ENCODE data around the gene DMTF1. TPM values are rescaled to one million over a fixed set of nuclear protein-coding genes. Genes with fewer than 3 reads are reported as not detected.
"Not testable (repeated sequence)": the region's sequence is repeated elsewhere in the genome, so short reads cannot be mapped to it uniquely, and the experiment has no call there.

The DMTF1 gene
- total RNA-seq, 1 donor from 2014 or later = 55.6 TPM

- peaks cover 16% of the 10 kb centered on the region for H3K9me3 Mint-ChIP-seq (ENCODE audit: low read depth)
- H3K4me3 Mint-ChIP-seq (ENCODE audit: unreplicated experiment) = no peak overlapping the region
- peaks cover 29% of the 10 kb centered on the region for H3K36me3 Mint-ChIP-seq (ENCODE audit: low read depth)
- H3K4me1 Mint-ChIP-seq (ENCODE audit: low read depth) = no peaks in the 10 kb centered on the region
- H3K27me3 Mint-ChIP-seq (ENCODE audit: low read depth) = no peaks in the 10 kb centered on the region
- TF ChIP-seq CTCF (IDR thresholded peaks at IDR 0.05) = no peak
- no peak overlapping the region for H3K27ac Mint-ChIP-seq (ENCODE audit: unreplicated experiment)
- no peak for DNase-seq (ENCODE audit: low spot score)
Observed at GRCh38 chr7:87202705-87203104, 50.5 kb downstream of the DMTF1 start.

DNA sequence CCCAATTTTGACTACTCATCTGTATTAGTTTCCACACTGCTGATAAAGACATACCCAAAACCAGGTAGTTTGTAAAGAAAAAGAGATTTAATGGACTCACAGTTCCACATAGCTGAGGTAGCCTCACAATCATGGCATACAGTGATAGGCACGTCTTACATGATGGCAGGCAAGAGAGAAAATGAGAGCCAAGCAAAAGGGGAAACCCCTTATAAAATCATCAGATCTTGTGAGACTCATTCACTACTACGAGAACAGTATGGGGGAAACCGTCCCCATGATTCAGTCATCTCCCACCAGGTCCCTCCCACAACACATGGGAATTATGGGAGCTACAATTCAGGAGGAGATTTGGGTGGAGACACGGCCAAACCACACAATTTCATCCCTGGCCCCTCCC is 51.7 kb downstream of the DMTF1 start:
- not testable (repeated sequence) for H3K27me3 Mint-ChIP-seq (ENCODE audit: low read depth); H3K4me1 Mint-ChIP-seq (ENCODE audit: low read depth); H3K4me3 Mint-ChIP-seq (ENCODE audit: unreplicated experiment); DNase-seq (ENCODE audit: low spot score); H3K27ac Mint-ChIP-seq (ENCODE audit: unreplicated experiment)
- Mint-ChIP-seq H3K36me3 (ENCODE audit: low read depth) (peaks cover 22% of the 10 kb centered on the region), H3K9me3 (ENCODE audit: low read depth) (peaks cover 16% of the 10 kb centered on the region)

DNA sequence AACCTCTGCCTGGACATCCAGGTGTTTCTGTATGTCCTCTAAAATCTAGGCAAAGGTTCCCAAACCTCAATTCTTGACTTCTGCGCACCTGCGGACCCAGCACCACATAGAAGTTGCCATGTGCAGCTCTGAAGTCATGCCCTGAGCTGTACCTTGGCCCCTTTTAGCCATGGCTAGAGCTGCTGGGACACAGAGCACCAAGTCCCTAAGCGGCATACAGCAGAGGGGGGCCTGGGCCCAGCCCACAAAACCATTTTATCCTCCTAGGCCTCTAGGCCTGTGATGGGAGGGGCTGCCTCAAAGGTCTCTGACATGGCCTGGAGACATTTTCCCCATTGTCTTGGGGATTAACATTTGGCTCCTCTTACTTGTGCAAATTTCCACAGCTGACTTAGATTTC is 52.7 kb downstream of the DMTF1 start:
- H3K27me3 Mint-ChIP-seq (ENCODE audit: low read depth) = no peaks in the 10 kb centered on the region
- no peak for TF ChIP-seq CTCF (IDR thresholded peaks at IDR 0.05)
- H3K27ac Mint-ChIP-seq (ENCODE audit: unreplicated experiment) = no peak overlapping the region
- DNase-seq (ENCODE audit: low spot score) = no peak
- H3K4me1 Mint-ChIP-seq (ENCODE audit: low read depth) = no peaks in the 10 kb centered on the region
- peaks cover 16% of the 10 kb centered on the region for H3K9me3 Mint-ChIP-seq (ENCODE audit: low read depth)
- no peak overlapping the region for H3K4me3 Mint-ChIP-seq (ENCODE audit: unreplicated experiment)
- H3K36me3 Mint-ChIP-seq (ENCODE audit: low read depth) = peaks cover 14% of the 10 kb centered on the region

DNA sequence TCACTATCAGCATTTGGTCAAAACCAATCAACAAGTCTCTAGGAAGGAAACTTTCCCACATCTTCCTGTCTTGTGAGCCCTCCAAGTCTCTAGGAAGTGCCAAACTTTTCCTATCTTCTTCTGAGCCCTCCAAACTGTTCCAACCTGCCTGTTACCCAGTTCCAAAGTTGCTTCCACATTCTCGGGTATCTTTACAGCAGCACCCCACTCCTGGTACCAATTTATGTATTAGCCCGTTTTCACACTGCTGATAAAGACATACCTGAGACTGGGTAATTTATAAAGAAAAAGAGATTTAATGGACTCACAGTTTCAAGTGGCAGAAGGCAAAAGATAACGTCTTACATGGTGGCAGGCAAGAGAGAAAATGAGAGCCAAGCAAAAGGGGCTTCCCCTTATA is 53.4 kb downstream of the DMTF1 start:
- DNase-seq (ENCODE audit: low spot score); H3K27me3 Mint-ChIP-seq (ENCODE audit: low read depth); H3K4me1 Mint-ChIP-seq (ENCODE audit: low read depth); H3K4me3 Mint-ChIP-seq (ENCODE audit: unreplicated experiment); H3K27ac Mint-ChIP-seq (ENCODE audit: unreplicated experiment): not testable (repeated sequence)
- Mint-ChIP-seq H3K9me3 (ENCODE audit: low read depth) (peaks cover 16% of the 10 kb centered on the region), H3K36me3 (ENCODE audit: low read depth) (peaks cover 13% of the 10 kb centered on the region)

DNA sequence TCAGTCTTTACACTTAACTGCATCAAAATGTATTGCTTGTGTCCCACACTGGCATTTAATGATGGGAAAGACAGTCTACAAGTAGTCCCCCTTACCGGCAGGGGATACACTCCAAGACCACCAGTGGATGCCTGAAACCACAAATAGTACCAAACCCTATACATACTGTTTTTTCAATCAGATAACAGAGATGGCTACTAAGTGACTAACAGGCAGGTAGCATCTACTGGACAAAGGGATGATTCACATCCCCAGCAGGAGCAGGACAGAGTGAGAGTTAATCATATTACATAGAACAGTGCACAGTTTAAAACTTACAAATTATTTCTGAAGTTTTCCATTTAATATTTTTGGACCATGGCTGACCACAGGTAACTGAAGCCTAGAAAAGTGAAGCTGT is 54.1 kb downstream of the DMTF1 start:
- peaks cover 13% of the 10 kb centered on the region for H3K36me3 Mint-ChIP-seq (ENCODE audit: low read depth)
- no peak overlapping the region for H3K4me3 Mint-ChIP-seq (ENCODE audit: unreplicated experiment)
- DNase-seq (ENCODE audit: low spot score) = no peak
- H3K4me1 Mint-ChIP-seq (ENCODE audit: low read depth) = no peaks in the 10 kb centered on the region
- H3K27me3 Mint-ChIP-seq (ENCODE audit: low read depth) = no peaks in the 10 kb centered on the region
- TF ChIP-seq CTCF (IDR thresholded peaks at IDR 0.05) = no peak
- no peak overlapping the region for H3K27ac Mint-ChIP-seq (ENCODE audit: unreplicated experiment)
- peaks cover 16% of the 10 kb centered on the region for H3K9me3 Mint-ChIP-seq (ENCODE audit: low read depth)

GRCh38 chr7:87209295-87209924 is 57.2 kb downstream of the DMTF1 start:
- DNase-seq (ENCODE audit: low spot score) = no peak
- H3K4me3 Mint-ChIP-seq (ENCODE audit: unreplicated experiment) = no peak overlapping the region
- H3K4me1 Mint-ChIP-seq (ENCODE audit: low read depth) = peaks cover 21% of the 10 kb centered on the region
- H3K27ac Mint-ChIP-seq (ENCODE audit: unreplicated experiment) = no peak overlapping the region
- H3K9me3 Mint-ChIP-seq (ENCODE audit: low read depth) = peaks cover 13% of the 10 kb centered on the region
- peaks cover 7% of the 10 kb centered on the region for H3K36me3 Mint-ChIP-seq (ENCODE audit: low read depth)
- H3K27me3 Mint-ChIP-seq (ENCODE audit: low read depth) = no peaks in the 10 kb centered on the region
- TF ChIP-seq CTCF (IDR thresholded peaks at IDR 0.05) = no peak
